B cell (primary cell): ENCODE results near the gene DDX55. TPM values are rescaled to one million over a fixed set of nuclear protein-coding genes. Genes with fewer than 3 reads are reported as not detected.

Experiments
- polyA plus RNA-seq: library from polyadenylated mRNA; depleted of rRNA; stranded (reverse); fragments of >200 nt; gene quantifications from 2 replicates; pipeline ENCODE4 v1.2.3, GENCODE V29; 2012
- small RNA-seq: library from RNA; depleted of rRNA; stranded (forward); fragments of <200 nt; gene quantifications from one replicate; pipeline ENCODE3, GENCODE V24; 2012; ENCODE audit warnings: low replicate concordance, low read depth; ENCODE audit not compliant: insufficient read length
- total RNA-seq, 2 donors: library from RNA; stranded (reverse); fragments of 120-200 nt in 1 of 2; gene quantifications; 1 replicate in 1 of 2; 2 replicates in 1 of 2; pipeline versions ENCODE4 v1.2.3 to v1.2.4, GENCODE V29; 2013 to 2022

Gene DDX55
- total and polyA plus RNA-seq, 2 donors (not counting 1 experiment from before 2014, with no cell fraction given) = 33.3 to 39.9 TPM

Small RNA genes lying within 50 kb of the gene (small RNA-seq; reads per million reads assigned to genes)
- gene SNORA9B = 3.6 reads per million, percentile 55 among the genes with 10 or more reads in this experiment

Other genes starting within 250 kb of the DDX55 start
- 47.5 and 50.3 TPM in 2 replicates for gene SBNO1, start 237.3 kb upstream of the DDX55 start, total RNA-seq
- gene SBNO1, start 237.3 kb upstream of the DDX55 start, polyA plus RNA-seq = 5.9 and 8.9 TPM in 2 replicates
- 35.7 and 40.6 TPM in 2 replicates for gene KMT5A, start 218.0 kb upstream of the DDX55 start, total RNA-seq
- 17.1 and 18.9 TPM in 2 replicates for gene KMT5A, start 218.0 kb upstream of the DDX55 start, polyA plus RNA-seq
- gene RILPL2, start 165.4 kb upstream of the DDX55 start, total RNA-seq = 12.6 and 13.0 TPM in 2 replicates
- 3.3 and 4.0 TPM in 2 replicates for gene RILPL2, start 165.4 kb upstream of the DDX55 start, polyA plus RNA-seq
- 57.8 and 58.2 TPM in 2 replicates for gene SNRNP35, start 144.0 kb upstream of the DDX55 start, total RNA-seq
- 33.8 and 46.6 TPM in 2 replicates for gene SNRNP35, start 144.0 kb upstream of the DDX55 start, polyA plus RNA-seq
- 2.6 and 2.8 TPM in 2 replicates for gene RILPL1, start 68.4 kb upstream of the DDX55 start, total RNA-seq
- 1.1 and 2.6 TPM in 2 replicates for gene RILPL1, start 68.4 kb upstream of the DDX55 start, polyA plus RNA-seq
- 82.6 and 89.0 TPM in 2 replicates for gene TMED2, start 17.5 kb upstream of the DDX55 start, total RNA-seq
- gene TMED2, start 17.5 kb upstream of the DDX55 start, polyA plus RNA-seq = 19.3 and 25.3 TPM in 2 replicates
- gene EIF2B1, start 31.6 kb downstream of the DDX55 start, total RNA-seq = 54.0 and 56.7 TPM in 2 replicates
- gene EIF2B1, start 31.6 kb downstream of the DDX55 start, polyA plus RNA-seq = 48.9 and 59.0 TPM in 2 replicates
- gene GTF2H3, start 31.7 kb downstream of the DDX55 start, total RNA-seq = 24.2 and 25.8 TPM in 2 replicates
- 10.5 and 12.4 TPM in 2 replicates for gene GTF2H3, start 31.7 kb downstream of the DDX55 start, polyA plus RNA-seq
- gene TCTN2, start 69.0 kb downstream of the DDX55 start, total RNA-seq = 21.9 and 22.8 TPM in 2 replicates
- gene TCTN2, start 69.0 kb downstream of the DDX55 start, polyA plus RNA-seq = 7.8 and 8.5 TPM in 2 replicates
- 51.1 and 51.6 TPM in 2 replicates for gene ATP6V0A2, start 110.3 kb downstream of the DDX55 start, total RNA-seq
- gene ATP6V0A2, start 110.3 kb downstream of the DDX55 start, polyA plus RNA-seq = 27.6 and 35.1 TPM in 2 replicates
- gene DNAH10, start 160.2 kb downstream of the DDX55 start, total RNA-seq = 0.66 and 0.99 TPM in 2 replicates
- 0.24 and 0.55 TPM in 2 replicates for gene DNAH10, start 160.2 kb downstream of the DDX55 start, polyA plus RNA-seq